Fibroblast of peridontal ligament (primary cell): ENCODE measurements around the gene MACROH2A2.

Experiments
- DNase-seq: peaks from one replicate; pipeline ENCODE4 v3.0.0-alpha.2; 2010; ENCODE audit errors: extremely low read depth

The MACROH2A2 gene

GRCh38 chr10:70126700-70127395 is 74.2 kb downstream of the MACROH2A2 start:
- no peak for DNase-seq

GRCh38 chr10:70130878-70131559 is 78.4 kb downstream of the MACROH2A2 start:
- DNase-seq: peak; percentile 78

DNA sequence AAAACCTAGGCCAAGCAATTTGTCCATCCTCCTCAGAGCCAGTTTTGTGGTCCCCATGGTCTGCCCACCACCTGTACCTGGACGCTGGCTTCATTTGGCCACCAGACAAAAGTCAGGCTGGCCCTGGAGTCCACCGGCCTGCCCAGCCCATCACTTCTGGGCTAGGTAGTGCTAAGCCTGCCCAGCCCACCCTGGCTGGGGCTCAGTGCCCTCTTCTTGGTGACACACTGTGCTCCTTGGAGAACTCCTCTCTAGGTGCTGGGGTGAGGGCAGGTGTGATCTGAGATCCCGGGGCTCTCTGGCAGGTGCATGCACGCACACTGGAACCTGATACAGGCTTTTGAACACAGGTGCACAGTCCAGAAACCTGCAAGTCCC is 78.9 kb downstream of the MACROH2A2 start:
- no peak for DNase-seq

GRCh38 chr10:70132098-70133029 is 79.7 kb downstream of the MACROH2A2 start, which contains the start of gene AIFM2:
AIFM2 (minus strand) TSS chr10:70132825; CDS start chr10:70124084, 8,741 bp downstream.
- DNase-seq: peak; percentile 52

DNA sequence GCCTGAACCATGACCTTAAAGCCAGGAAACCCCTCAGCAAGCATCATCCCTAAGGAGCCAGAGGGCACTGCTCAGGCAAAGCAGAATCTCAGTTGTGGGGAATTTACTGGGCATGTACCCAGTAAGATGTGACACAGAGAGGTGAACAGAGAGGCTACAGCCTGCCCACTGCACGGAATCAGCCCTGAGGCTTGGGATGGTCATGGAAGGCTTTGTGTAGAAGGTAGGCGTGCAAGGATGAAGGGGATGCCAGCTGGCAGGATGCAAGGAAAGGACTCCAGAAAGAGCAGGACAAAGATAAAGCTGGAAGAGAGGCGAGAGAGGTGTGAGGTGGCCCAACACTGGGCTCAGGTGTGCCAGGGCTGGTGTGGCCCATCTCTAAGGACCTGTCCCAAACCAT is 82.4 kb downstream of the MACROH2A2 start:
- no peak for DNase-seq

GRCh38 chr10:70135684-70136083 is 83.0 kb downstream of the MACROH2A2 start:
- no peak for DNase-seq

- DNase-seq: no peak
Observed at GRCh38 chr10:70137135-70137534, 84.5 kb downstream of the MACROH2A2 start.

- no peak for DNase-seq
Observed at GRCh38 chr10:70137927-70138883, 85.6 kb downstream of the MACROH2A2 start.

DNA sequence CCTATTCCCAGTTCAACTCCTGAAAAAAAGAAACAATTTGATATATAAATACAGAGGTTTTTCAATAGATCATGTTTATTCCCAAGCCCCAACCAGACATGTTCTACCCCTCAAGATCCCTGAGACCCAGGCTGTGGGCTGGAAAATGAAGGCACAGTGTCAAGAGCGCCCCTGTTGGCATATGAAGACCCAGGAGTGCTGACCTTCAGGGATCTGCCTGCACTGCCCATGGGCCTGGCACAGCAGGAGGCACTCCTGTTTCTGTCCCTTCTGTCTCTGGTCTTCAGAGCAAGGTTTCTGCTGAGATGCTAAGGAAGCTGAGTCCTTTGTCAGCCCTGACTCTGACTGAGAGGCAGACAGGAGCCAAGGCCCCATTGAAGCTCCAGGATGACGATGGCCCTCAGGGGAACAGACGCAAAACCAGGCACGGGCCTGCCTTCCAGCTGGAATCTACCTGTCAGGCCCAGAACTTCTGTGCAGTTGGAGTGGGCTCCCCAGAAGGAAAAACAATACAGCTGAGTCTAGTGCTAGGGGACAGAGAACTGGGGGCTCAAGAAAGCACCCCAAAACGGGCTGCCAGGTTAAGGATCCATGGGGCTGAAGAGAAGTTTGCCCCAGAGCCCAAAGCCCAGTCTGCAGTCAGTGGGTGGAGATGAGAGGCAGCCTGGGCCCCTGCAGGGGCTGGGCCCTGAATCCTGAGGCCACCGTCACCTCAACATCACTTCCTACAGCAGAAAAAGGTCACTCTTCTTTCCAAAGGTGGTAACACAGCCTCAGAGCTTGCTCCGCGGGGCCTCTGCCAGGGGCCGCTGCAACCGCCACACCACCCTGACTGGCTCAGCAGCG is 86.7 kb downstream of the MACROH2A2 start:
- DNase-seq: no peak

GRCh38 chr10:70139997-70140250 is 87.3 kb downstream of the MACROH2A2 start:
- DNase-seq: no peak

DNA sequence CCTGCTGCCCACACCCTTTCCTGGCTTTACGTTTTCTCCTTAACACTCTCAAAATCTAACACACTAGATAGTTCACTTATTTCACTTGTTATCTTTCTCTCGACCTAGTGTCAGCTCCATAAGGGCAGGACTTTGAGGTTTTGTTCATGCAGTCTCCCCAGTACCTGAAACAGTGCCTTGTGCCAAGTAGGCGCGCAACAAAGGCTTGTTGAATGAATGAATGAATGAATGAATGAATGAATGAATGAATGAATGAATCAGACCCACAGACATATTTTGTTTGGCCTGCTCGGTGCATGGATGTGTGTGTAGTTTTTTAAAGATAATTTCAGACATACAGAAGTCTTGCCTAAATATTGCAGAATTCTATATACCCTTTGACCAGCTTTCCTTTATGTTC is 87.7 kb downstream of the MACROH2A2 start:
- DNase-seq: no peak

DNA sequence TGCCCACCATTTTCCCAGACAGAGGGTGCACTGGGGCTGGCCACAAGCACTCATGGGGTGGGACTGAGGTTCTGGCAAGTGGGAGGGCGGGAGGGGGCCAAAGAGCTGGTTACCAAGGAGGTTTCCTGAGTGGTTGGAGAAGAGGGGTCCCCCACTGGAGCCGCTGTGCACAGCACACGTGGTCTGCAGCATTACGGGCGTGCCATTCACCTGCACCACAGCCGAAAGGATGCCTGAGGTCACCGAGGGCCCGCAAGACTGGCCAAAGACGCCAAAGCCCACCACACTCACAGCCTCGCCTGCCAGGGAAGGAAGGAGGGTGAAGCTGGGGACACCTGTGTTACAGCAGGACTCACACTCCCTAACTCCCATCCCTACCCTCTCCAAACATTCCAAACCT is 89.9 kb downstream of the MACROH2A2 start:
- DNase-seq: no peak

GRCh38 chr10:70144372-70145110 is 91.9 kb downstream of the MACROH2A2 start:
- DNase-seq: no peak

DNA sequence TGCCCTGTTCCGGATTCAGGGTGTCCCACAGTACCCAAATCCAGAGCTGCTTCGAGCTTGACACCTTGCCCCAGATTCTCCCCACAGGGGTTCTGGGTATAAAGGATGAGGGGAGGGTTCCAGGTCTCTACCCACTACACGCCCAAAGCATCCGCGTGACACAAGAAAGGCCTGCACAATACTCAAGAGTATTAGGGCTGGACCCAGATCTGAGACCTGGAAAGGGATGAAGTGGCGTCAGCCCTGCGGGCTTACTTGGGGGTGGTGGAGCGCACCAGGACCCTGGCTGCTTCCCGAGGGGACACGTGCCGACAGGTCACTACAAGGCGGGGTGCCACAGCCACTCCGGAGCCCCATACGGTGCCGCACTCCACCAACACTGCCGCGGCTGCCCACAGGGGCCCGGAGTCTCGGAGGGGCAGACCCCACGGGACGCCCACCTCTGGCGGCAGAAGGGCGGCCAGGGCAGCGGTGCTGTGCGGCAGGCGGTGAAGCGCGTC is 92.6 kb downstream of the MACROH2A2 start:
- no peak for DNase-seq

GRCh38 chr10:70145666-70146488 is 93.2 kb downstream of the MACROH2A2 start:
- DNase-seq: peak; percentile 47

DNA sequence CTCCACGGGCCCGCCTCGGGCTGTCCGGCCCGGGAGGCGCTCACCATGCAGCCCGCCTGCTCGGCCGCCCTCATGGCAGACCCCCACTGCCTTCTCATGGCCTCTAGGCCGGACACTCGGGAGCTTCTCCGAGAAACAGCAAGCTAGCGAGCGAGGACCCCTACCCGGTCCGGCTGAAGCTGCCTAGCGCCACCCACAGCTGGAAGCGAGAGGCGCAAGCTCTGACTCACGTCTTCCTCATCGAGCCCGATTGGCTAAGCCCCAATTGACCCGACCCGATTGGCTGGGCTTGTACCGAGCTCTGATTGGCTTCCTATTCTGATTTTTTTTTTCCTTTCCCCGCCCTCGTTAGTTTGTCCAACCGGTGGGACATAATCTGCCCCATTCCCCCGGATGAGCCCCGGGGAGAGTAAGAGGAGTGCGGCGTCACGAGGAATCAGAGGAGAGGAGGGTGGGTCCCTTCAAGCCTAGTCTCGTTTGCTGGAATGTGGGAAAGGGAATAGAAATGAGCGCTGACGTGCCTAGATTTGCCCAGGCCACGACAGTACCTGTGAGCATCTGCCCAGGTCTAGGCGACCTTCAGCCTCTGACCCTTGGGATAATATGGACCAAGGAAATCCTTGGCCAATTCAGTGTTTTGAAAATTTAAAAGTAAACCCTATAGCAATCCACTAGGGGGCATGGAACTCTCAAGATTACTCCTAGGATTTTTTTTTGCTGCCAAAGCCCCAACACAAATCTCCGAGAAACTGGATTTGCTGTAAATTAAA is 94.0 kb downstream of the MACROH2A2 start, which contains the start of gene TYSND1:
Gene TYSND1, minus strand, starts transcription at position 212 of the 770 bp plus-strand sequence. Its CDS starts 114 bp downstream, at position 98.
- peak; percentile 98 for DNase-seq

DNA sequence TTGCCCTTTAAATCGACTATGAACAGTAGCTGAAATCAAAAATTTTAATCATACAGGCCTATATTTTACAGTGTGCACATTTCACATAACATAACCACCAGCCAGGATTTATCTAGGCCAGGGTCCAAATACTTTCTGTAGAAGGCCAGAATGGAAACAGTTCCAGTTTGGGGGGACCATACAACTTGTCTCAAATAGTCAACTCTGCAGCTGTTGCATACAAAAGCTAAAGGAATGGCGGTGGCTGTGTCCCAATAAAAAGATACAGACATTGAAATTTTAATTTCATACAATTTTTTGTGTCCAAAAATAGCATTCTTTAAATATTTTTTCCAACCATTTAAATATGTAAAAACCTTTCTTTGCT is 94.6 kb downstream of the MACROH2A2 start:
- no peak for DNase-seq

DNA sequence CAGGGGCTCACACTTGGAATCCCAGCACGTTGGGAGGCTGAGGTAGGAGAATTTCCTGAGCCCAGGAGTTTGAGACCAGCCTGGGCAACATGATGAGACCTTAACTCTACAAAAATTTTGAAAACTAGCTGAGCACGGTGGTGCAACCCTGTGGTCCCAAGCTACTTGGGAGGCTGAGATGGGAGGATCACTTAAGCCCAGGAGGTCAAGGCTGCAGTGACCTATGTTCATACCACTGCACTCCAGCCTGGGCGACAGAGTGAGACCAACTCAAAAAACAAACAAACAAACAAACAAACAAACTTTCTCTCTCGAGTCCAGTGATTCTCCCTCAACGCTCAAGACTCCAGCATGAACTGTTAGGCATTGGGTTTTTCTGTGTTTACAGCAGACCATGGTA is 95.9 kb downstream of the MACROH2A2 start:
- no peak for DNase-seq
